Testis (tissue), 2 donors: ENCODE data around the gene FAM120AOS.

Experiments
- CTCF ChIP-seq, 3 experiments: fragments of 450-650 bp in 2 of 3; fragments of 200-600 bp in 1 of 3; sonication (generic) in 1 of 3; IDR thresholded peaks; one replicate each; pipeline ENCODE4 v1.5.1; 2016 to 2019; ENCODE audit warnings: antibody characterized with exemption in 3 of 3, mild to moderate bottlenecking in 2 of 3, moderate library complexity in 1 of 3
- POLR2A ChIP-seq: fragments of 450-650 bp; IDR thresholded peaks from one replicate; pipeline ENCODE4 v1.6.1; 2017; ENCODE audit warnings: antibody characterized with exemption, mild to moderate bottlenecking, moderate library complexity

- TF ChIP-seq CTCF (IDR thresholded peaks at IDR 0.05) (no peak), POLR2A (no peak)
Measured at GRCh38 chr9:93413530-93413929, 39.9 kb downstream of the FAM120AOS start.
